Measurements from ENCODE around the gene ZBTB7B. TPM values are rescaled to one million over a fixed set of nuclear protein-coding genes. Genes with fewer than 3 reads are reported as not detected.

Gene ZBTB7B
- 10 to 100 TPM; 30.1 to 34.3 TPM for total RNA-seq

GRCh38 chr1:155002464-155003226 is at the start of gene ZBTB7B:
Gene ZBTB7B, plus strand, starts transcription at chr1:155002802. Its CDS starts 11,859 bp downstream, at chr1:155014661.
- peak within 1 kb of the TSS; percentile 70 to 80 for H3K4me3 ChIP-seq
- no peaks in the 10 kb centered on the region for H3K9me3 ChIP-seq
- H3K4me1 ChIP-seq = peaks cover 54% of the 10 kb centered on the region
- WGBS, 2 donors = 0% methylated on average over 9 to 28 of the region's 35 CpGs
- ATAC-seq = peak; percentile 25
- H3K27ac ChIP-seq = peak within 1 kb of the TSS; percentile 90 to 100 (median 100)
- peak; percentile 70 to 73 (median 72) for DNase-seq
- H3K36me3 ChIP-seq (replicated peaks in 1 of 2; ENCODE audit: insufficient read depth in 1 of 2, low read depth in 2 of 2) = no peaks in the 10 kb centered on the region
- peak; percentile 12 to 53 (median 33) for TF ChIP-seq POLR2A (IDR thresholded peaks at IDR 0.05)
- TF ChIP-seq, protein P1, sequence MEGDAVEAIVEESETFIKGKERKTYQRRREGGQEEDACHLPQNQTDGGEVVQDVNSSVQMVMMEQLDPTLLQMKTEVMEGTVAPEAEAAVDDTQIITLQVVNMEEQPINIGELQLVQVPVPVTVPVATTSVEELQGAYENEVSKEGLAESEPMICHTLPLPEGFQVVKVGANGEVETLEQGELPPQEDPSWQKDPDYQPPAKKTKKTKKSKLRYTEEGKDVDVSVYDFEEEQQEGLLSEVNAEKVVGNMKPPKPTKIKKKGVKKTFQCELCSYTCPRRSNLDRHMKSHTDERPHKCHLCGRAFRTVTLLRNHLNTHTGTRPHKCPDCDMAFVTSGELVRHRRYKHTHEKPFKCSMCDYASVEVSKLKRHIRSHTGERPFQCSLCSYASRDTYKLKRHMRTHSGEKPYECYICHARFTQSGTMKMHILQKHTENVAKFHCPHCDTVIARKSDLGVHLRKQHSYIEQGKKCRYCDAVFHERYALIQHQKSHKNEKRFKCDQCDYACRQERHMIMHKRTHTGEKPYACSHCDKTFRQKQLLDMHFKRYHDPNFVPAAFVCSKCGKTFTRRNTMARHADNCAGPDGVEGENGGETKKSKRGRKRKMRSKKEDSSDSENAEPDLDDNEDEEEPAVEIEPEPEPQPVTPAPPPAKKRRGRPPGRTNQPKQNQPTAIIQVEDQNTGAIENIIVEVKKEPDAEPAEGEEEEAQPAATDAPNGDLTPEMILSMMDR (IDR thresholded peaks at IDR 0.05) = peak in 1 of 7 experiments; percentile 5
- H3K27me3 ChIP-seq = no peaks in the 10 kb centered on the region
- intact Hi-C loops (cut with DNase I) = no loop called here

DNA sequence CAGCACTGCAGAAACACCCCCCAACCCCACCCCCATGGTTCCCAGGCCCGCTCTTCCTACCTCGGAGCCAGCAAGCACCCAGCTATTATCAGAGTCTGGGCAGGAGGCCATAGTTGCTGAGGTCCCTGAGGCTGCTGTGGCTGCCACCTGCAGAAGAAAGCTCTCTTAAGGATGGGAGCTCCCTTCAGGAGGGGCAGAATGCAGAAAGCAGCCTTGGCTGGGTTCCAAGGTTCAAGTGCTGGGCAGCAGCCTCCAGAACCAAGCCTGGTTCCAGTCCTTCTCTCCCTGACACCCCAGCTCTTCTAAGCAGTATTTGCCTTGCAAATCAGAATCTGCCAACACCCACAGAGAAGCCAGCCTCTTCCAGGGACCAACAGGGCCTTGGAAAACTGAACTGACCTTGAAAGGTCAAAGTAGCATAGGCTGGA is 49.0 kb upstream of the ZBTB7B start:
- intact Hi-C loops (cut with DNase I) = no loop called here
- ATAC-seq = no peak
- no peak overlapping the region for H3K4me3 ChIP-seq
- peaks cover 0 to under 1% of the 10 kb centered on the region in 2 donors for H3K36me3 ChIP-seq (replicated peaks in 1 of 2; ENCODE audit: insufficient read depth in 1 of 2, low read depth in 2 of 2)
- peaks cover 44% of the 10 kb centered on the region for H3K4me1 ChIP-seq
- TF ChIP-seq, protein P1 (IDR thresholded peaks at IDR 0.05) = no peak
- no peak for TF ChIP-seq POLR2A (IDR thresholded peaks at IDR 0.05)
- H3K27ac ChIP-seq = no peak overlapping the region
- no peaks in the 10 kb centered on the region for H3K27me3 ChIP-seq
- H3K9me3 ChIP-seq = no peaks in the 10 kb centered on the region
- 49% methylated on average over 2 of the region's 2 CpGs; no CpG with 5 or more reads in 1 of the 2 donors for WGBS, 2 donors
- DNase-seq = no peak

DNA sequence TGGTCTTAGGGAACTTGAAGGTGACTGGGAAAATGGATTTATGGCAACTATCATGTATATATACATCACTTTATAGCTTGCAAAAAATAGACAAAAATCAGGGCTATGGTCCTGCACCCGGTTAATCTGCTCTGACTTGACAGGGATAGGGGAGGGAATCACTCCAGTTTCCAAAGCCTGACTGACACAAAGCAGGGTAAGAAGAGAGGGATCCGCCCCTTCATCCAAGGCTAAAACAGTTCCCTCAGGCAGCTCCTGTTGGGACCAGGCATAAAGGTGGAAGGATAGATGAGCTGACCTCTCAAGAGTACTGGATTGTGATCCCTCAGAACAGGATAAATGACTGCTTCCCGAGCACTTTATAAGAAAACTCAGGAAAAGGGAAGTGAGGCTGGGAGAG is 48.1 kb upstream of the ZBTB7B start:
- Histone ChIP-seq H3K4me1 (peaks cover 44% of the 10 kb centered on the region), H3K27ac (peak overlapping the region in 1 of 4 donors; percentile 16), H3K36me3 (replicated peaks in 1 of 2; ENCODE audit: insufficient read depth in 1 of 2, low read depth in 2 of 2) (peaks cover 0 to 4% of the 10 kb centered on the region in 2 donors), H3K9me3 (no peaks in the 10 kb centered on the region), H3K27me3 (no peaks in the 10 kb centered on the region), H3K4me3 (no peak overlapping the region)
- ATAC-seq (no peak), DNase-seq (no peak)
- TF ChIP-seq POLR2A (IDR thresholded peaks at IDR 0.05) = no peak
- TF ChIP-seq, protein P1 (IDR thresholded peaks at IDR 0.05) = no peak
- intact Hi-C loops (cut with DNase I) = no loop called here
- WGBS, 2 donors = 59 to 73% methylated on average over 3 of the region's 3 CpGs

- Histone ChIP-seq H3K4me1 (peaks cover 44% of the 10 kb centered on the region), H3K9me3 (no peaks in the 10 kb centered on the region), H3K27ac (peak overlapping the region in 3 of 4 donors; percentile 51 to 83 (median 79)), H3K4me3 (no peak overlapping the region), H3K36me3 (replicated peaks in 1 of 2; ENCODE audit: insufficient read depth in 1 of 2, low read depth in 2 of 2) (peaks cover 0 to 4% of the 10 kb centered on the region in 2 donors), H3K27me3 (no peaks in the 10 kb centered on the region)
- intact Hi-C loops (cut with DNase I) = no loop called here
- peak; percentile 38 for ATAC-seq
- peak; percentile 45 to 76 (median 60) for DNase-seq
- TF ChIP-seq POLR2A (IDR thresholded peaks at IDR 0.05) = no peak
- TF ChIP-seq, protein P1 (IDR thresholded peaks at IDR 0.05) = no peak
- WGBS, 2 donors = 11 to 12% methylated on average over 4 of the region's 4 CpGs
These were observed 47.4 kb upstream of the ZBTB7B start for GRCh38 chr1:154955039-154955717.

Measured in body of pancreas (tissue), 4 donors.